Lung (tissue), 12 donors: ENCODE measurements around the gene LAMC3. TPM values are rescaled to one million over a fixed set of nuclear protein-coding genes. Genes with fewer than 3 reads are reported as not detected.

Experiments used
- ATAC-seq: fragments of 200-7000 bp; cut with Tn5 transposase; one replicate; pipeline ENCODE4 v1.9.1; 2020; ENCODE audit warnings: moderate number of reproducible peaks; ENCODE audit not compliant: insufficient read depth, low FRiP score
- DNase-seq, 3 donors: peaks; one replicate each; pipeline ENCODE4 v3.0.0-alpha.2; 2013 to 2017
- H3K27ac ChIP-seq, 2 donors: one replicate each; pipeline ENCODE4 v1.5.1; 2013; ENCODE audit warnings: mild to moderate bottlenecking in 2 of 2, moderate library complexity in 2 of 2, control low read depth in 1 of 2, inconsistent platforms in 1 of 2, low read depth in 1 of 2, low read length in 1 of 2
- H3K27me3 ChIP-seq, 3 donors: one replicate each; pipeline ENCODE4 v1.5.1; 2013; ENCODE audit warnings: low read length in 2 of 3; ENCODE audit not compliant: control insufficient read depth in 3 of 3, insufficient read depth in 3 of 3
- H3K36me3 ChIP-seq, 4 donors: one replicate each; pipeline ENCODE4 v1.5.1; 2013; ENCODE audit warnings: low read length in 4 of 4, mild to moderate bottlenecking in 1 of 4, moderate library complexity in 1 of 4; ENCODE audit not compliant: control insufficient read depth in 4 of 4, insufficient read depth in 4 of 4
- H3K4me1 ChIP-seq, 5 donors: one replicate each; pipeline ENCODE4 v1.5.1; 2013; ENCODE audit warnings: low read length in 5 of 5, mild to moderate bottlenecking in 2 of 5, moderate library complexity in 1 of 5; ENCODE audit not compliant: control insufficient read depth in 5 of 5, insufficient read depth in 5 of 5
- H3K4me3 ChIP-seq: one replicate; pipeline ENCODE4 v1.5.1; 2013; ENCODE audit warnings: mild to moderate bottlenecking, control low read depth, moderate library complexity
- H3K9ac ChIP-seq, 2 donors: one replicate each; pipeline ENCODE4 v1.5.1; 2013; ENCODE audit warnings: low read length in 2 of 2, control low read depth in 1 of 2; ENCODE audit not compliant: insufficient read depth in 1 of 2
- H3K9me3 ChIP-seq, 4 donors: one replicate each; pipeline ENCODE4 v1.5.1; 2013; ENCODE audit warnings: low read length in 3 of 4, mild to moderate bottlenecking in 1 of 4, moderate library complexity in 1 of 4; ENCODE audit not compliant: control insufficient read depth in 4 of 4, insufficient read depth in 3 of 4
- WGBS, 2 donors: extraction: QIAGEN DNeasy Blood & Tissue Kit; methylation state at CpG; one replicate each; pipeline ENCODE4 v1.1.7; 2013; 5-methylcytosine and 5-hydroxymethylcytosine counted together
- polyA plus RNA-seq, 2 donors: library from polyadenylated mRNA; stranded (reverse); fragments of 200-250 nt; gene quantifications; one replicate each; pipeline ENCODE4 v1.2.1, GENCODE V29; 2013
- total RNA-seq, 2 donors: library from RNA; depleted of rRNA in 1 of 2; stranded (reverse); fragments of >200 nt in 1 of 2; gene quantifications; one replicate each; pipeline ENCODE4 v1.2.1, GENCODE V29; 2014 to 2021
- TF ChIP-seq, protein P1 (sequence below): IDR thresholded peaks from 2 replicates; pipeline ENCODE4 v1.5.1; 2012; ENCODE audit warnings: mild to moderate bottlenecking; ENCODE audit errors: control extremely low read depth, extremely low read depth
- donor health status: control.
- donor health status: control.
- donor health status: Bipolar disorder and iron deficiency.
- donor health status: healthy.
- donor health status: DM: yes; HTN: yes; CAD: no.

The LAMC3 gene
- total and polyA plus RNA-seq, 4 donors: 10.5 to 24.3 (median 14.1) TPM

DNA sequence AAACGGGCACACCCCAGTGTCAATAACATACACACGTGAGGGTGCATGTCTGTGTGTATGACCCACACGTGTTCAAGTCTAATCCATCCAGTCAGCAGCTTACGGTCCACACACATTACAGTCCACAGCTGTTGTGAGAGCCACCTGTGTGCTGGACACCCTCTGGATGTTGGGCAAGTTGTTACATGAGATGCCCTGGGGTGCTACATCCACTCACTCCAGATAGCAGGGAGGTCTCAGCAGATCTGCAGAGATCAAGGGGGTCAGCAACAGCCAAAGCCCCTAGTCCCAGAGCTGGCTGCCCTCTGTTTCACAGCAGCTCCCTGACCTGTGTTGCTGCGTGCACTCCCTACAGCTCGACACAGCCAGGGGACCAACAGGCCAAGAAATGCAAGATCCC is 83.1 kb downstream of the LAMC3 start:
- H3K9me3 ChIP-seq: no peaks in the 10 kb centered on the region
- TF ChIP-seq, protein P1, sequence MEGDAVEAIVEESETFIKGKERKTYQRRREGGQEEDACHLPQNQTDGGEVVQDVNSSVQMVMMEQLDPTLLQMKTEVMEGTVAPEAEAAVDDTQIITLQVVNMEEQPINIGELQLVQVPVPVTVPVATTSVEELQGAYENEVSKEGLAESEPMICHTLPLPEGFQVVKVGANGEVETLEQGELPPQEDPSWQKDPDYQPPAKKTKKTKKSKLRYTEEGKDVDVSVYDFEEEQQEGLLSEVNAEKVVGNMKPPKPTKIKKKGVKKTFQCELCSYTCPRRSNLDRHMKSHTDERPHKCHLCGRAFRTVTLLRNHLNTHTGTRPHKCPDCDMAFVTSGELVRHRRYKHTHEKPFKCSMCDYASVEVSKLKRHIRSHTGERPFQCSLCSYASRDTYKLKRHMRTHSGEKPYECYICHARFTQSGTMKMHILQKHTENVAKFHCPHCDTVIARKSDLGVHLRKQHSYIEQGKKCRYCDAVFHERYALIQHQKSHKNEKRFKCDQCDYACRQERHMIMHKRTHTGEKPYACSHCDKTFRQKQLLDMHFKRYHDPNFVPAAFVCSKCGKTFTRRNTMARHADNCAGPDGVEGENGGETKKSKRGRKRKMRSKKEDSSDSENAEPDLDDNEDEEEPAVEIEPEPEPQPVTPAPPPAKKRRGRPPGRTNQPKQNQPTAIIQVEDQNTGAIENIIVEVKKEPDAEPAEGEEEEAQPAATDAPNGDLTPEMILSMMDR: no peak
- DNase-seq: no peak
- H3K4me1 ChIP-seq: no peaks in the 10 kb centered on the region
- no peak overlapping the region for H3K9ac ChIP-seq
- no peak overlapping the region for H3K4me3 ChIP-seq
- WGBS, 2 donors: 80 to 92% methylated on average over 6 of the region's 6 CpGs
- no peak overlapping the region for H3K27ac ChIP-seq
- H3K36me3 ChIP-seq: no peaks in the 10 kb centered on the region
- ATAC-seq: no peak
- H3K27me3 ChIP-seq: no peaks in the 10 kb centered on the region

DNA sequence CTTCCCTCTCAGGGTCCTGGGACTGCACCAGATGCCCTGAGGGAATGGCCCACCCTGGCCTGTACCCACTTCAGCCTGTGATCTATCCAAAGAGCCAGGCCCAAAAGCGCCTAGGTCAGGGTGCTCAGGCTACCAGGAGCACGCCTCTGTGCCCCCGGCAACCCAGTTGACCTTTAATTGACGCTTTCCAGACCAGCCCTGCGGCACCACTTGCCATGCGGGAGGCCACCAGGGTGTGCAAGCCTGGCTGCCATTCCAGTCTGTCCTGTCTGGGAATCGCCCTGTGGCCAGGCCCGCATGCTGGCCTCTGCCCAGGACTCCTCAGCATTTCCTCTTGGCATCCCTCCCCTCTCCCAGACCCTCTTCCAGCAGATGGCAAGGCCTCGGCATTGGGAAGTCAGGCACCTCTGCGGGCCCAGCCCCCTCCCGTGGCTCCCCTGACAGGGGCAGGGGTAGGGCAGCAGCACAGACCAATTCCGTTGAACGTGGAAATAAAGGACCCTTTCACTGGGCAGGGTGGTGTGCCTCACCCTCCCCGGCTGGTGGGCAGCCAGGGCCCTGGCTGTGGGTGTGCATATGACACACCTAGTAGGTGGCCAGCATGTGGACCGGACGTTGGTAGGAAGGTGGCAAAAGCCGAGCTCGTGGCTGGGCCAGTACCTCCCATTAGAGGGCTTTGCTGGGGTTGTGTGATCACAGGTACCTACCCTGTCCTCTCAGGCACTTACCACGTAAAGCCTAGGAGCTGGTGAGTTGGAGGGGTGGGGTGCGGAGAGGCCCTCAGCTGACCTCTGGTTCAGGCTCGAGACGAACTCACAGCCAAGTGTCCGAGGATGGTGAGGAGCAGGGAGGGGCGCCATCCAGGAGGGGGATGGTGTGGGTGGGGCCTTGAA is 83.8 kb downstream of the LAMC3 start:
- no peak overlapping the region for H3K27ac ChIP-seq

DNA sequence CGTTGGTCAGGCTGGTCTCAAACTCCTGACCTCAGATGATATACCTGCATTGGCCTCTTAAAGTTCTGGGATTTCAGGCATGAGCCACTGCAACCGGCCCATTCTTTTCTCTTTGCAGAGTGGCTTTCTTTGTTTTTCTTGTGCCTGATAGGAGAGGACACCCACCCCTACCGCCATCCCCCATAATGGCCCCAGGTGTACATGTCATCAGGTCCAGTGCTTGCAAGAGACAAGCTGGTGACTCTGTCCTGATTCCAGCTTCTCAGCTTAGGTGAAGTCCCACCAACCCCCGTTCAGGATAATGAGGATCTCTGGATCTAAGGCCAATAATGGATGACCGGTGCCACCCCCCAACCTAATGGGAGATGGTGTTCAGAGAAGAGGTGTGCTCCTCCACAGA is 85.0 kb downstream of the LAMC3 start:
- 86 to 93% methylated on average over 5 of the region's 5 CpGs for WGBS, 2 donors
- Histone ChIP-seq H3K4me1 (no peaks in the 10 kb centered on the region), H3K9ac (no peak overlapping the region), H3K9me3 (no peaks in the 10 kb centered on the region), H3K4me3 (no peak overlapping the region), H3K27ac (no peak overlapping the region), H3K27me3 (no peaks in the 10 kb centered on the region), H3K36me3 (no peaks in the 10 kb centered on the region)
- DNase-seq (no peak), ATAC-seq (no peak)
- TF ChIP-seq, protein P1: no peak

More for the DNA sequence above, 83.8 kb downstream of the LAMC3 start:
- ATAC-seq (no peak), DNase-seq (no peak)
- no peaks in the 10 kb centered on the region for H3K9me3 ChIP-seq
- 81 to 89% methylated on average over 24 of the region's 24 CpGs for WGBS, 2 donors
- H3K9ac ChIP-seq: no peak overlapping the region
- TF ChIP-seq, protein P1: no peak
- no peak overlapping the region for H3K4me3 ChIP-seq
- H3K36me3 ChIP-seq: no peaks in the 10 kb centered on the region
- H3K4me1 ChIP-seq: no peaks in the 10 kb centered on the region
- H3K27me3 ChIP-seq: no peaks in the 10 kb centered on the region
